Measurements from ENCODE around the gene IFITM1. TPM values are rescaled to one million over a fixed set of nuclear protein-coding genes. Genes with fewer than 3 reads are reported as not detected.

Gene IFITM1
- total RNA-seq, 1 donor from 2014 or later = 2.3 TPM

- no peak for DNase-seq (ENCODE audit: low spot score, unreplicated experiment)
- no peak for TF ChIP-seq CTCF (IDR thresholded peaks at IDR 0.05; ENCODE audit: unreplicated experiment)
- peaks cover 2% of the 10 kb centered on the region for H3K36me3 Mint-ChIP-seq (ENCODE audit: insufficient read depth)
- H3K27ac Mint-ChIP-seq = no peak overlapping the region
- H3K4me3 Mint-ChIP-seq (ENCODE audit: low read depth) = no peak overlapping the region
- H3K9me3 Mint-ChIP-seq (ENCODE audit: low read depth) = no peaks in the 10 kb centered on the region
- H3K4me1 Mint-ChIP-seq (ENCODE audit: low read depth) = peaks cover 3% of the 10 kb centered on the region
- H3K27me3 Mint-ChIP-seq = peaks cover 2% of the 10 kb centered on the region
Observed at GRCh38 chr11:294780-295179, 19.1 kb upstream of the IFITM1 start.

GRCh38 chr11:295351-296170 is 18.3 kb upstream of the IFITM1 start:
- no peaks in the 10 kb centered on the region for H3K9me3 Mint-ChIP-seq (ENCODE audit: low read depth)
- H3K27me3 Mint-ChIP-seq = peaks cover 7% of the 10 kb centered on the region
- peaks cover 7% of the 10 kb centered on the region for H3K4me1 Mint-ChIP-seq (ENCODE audit: low read depth)
- no peak for TF ChIP-seq CTCF (IDR thresholded peaks at IDR 0.05; ENCODE audit: unreplicated experiment)
- DNase-seq (ENCODE audit: low spot score, unreplicated experiment) = no peak
- peaks cover 2% of the 10 kb centered on the region for H3K36me3 Mint-ChIP-seq (ENCODE audit: insufficient read depth)
- no peak overlapping the region for H3K27ac Mint-ChIP-seq
- H3K4me3 Mint-ChIP-seq (ENCODE audit: low read depth) = no peak overlapping the region

- DNase-seq (ENCODE audit: low spot score, unreplicated experiment) = no peak
- H3K27me3 Mint-ChIP-seq = peaks cover 13% of the 10 kb centered on the region
- peaks cover 9% of the 10 kb centered on the region for H3K4me1 Mint-ChIP-seq (ENCODE audit: low read depth)
- H3K9me3 Mint-ChIP-seq (ENCODE audit: low read depth) = no peaks in the 10 kb centered on the region
- TF ChIP-seq CTCF (IDR thresholded peaks at IDR 0.05; ENCODE audit: unreplicated experiment) = no peak
- no peak overlapping the region for H3K4me3 Mint-ChIP-seq (ENCODE audit: low read depth)
- no peak overlapping the region for H3K27ac Mint-ChIP-seq
- H3K36me3 Mint-ChIP-seq (ENCODE audit: insufficient read depth) = peaks cover 1% of the 10 kb centered on the region
Observed at GRCh38 chr11:296171-297050, 17.4 kb upstream of the IFITM1 start.

GRCh38 chr11:297051-297585 is 16.7 kb upstream of the IFITM1 start:
- no peaks in the 10 kb centered on the region for H3K9me3 Mint-ChIP-seq (ENCODE audit: low read depth)
- no peak for TF ChIP-seq CTCF (IDR thresholded peaks at IDR 0.05; ENCODE audit: unreplicated experiment)
- no peak for DNase-seq (ENCODE audit: low spot score, unreplicated experiment)
- no peaks in the 10 kb centered on the region for H3K36me3 Mint-ChIP-seq (ENCODE audit: insufficient read depth)
- peaks cover 13% of the 10 kb centered on the region for H3K27me3 Mint-ChIP-seq
- H3K4me1 Mint-ChIP-seq (ENCODE audit: low read depth) = peaks cover 9% of the 10 kb centered on the region
- H3K4me3 Mint-ChIP-seq (ENCODE audit: low read depth) = no peak overlapping the region
- H3K27ac Mint-ChIP-seq = no peak overlapping the region

Data from progenitor cell of endocrine pancreas (in vitro differentiated cells).